ENCODE measurements around the gene THRA.

THRA gene

GRCh38 chr17:40022497-40022896 lies 40.3 kb upstream of the THRA start:
- no peak for DNase-seq
- Histone ChIP-seq H3K36me3 (replicated peaks) (peaks cover 10% of the 10 kb centered on the region), H3K27ac (no peak overlapping the region), H3K4me3 (ENCODE audit: low read depth, low read length) (no peak overlapping the region), H3K27me3 (replicated peaks) (no peaks in the 10 kb centered on the region)
- in situ Hi-C loops (cut with HindIII; ENCODE audit: low pct_ligation_motif_present, low sequenced_read_pairs), result no loop called here
- TF ChIP-seq, protein P1, sequence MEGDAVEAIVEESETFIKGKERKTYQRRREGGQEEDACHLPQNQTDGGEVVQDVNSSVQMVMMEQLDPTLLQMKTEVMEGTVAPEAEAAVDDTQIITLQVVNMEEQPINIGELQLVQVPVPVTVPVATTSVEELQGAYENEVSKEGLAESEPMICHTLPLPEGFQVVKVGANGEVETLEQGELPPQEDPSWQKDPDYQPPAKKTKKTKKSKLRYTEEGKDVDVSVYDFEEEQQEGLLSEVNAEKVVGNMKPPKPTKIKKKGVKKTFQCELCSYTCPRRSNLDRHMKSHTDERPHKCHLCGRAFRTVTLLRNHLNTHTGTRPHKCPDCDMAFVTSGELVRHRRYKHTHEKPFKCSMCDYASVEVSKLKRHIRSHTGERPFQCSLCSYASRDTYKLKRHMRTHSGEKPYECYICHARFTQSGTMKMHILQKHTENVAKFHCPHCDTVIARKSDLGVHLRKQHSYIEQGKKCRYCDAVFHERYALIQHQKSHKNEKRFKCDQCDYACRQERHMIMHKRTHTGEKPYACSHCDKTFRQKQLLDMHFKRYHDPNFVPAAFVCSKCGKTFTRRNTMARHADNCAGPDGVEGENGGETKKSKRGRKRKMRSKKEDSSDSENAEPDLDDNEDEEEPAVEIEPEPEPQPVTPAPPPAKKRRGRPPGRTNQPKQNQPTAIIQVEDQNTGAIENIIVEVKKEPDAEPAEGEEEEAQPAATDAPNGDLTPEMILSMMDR (IDR thresholded peaks at IDR 0.05; ENCODE audit: low read depth, low read length, missing control alignments), result no peak

GRCh38 chr17:40022961-40023541 lies 39.7 kb upstream of the THRA start:
- Histone ChIP-seq H3K27ac (no peak overlapping the region), H3K4me3 (ENCODE audit: low read depth, low read length) (no peak overlapping the region), H3K27me3 (replicated peaks) (no peaks in the 10 kb centered on the region), H3K36me3 (replicated peaks) (peaks cover 12% of the 10 kb centered on the region)
- TF ChIP-seq, protein P1 (IDR thresholded peaks at IDR 0.05; ENCODE audit: low read depth, low read length, missing control alignments), result no peak
- in situ Hi-C loops (cut with HindIII; ENCODE audit: low pct_ligation_motif_present, low sequenced_read_pairs), result no loop called here
- no peak for DNase-seq

DNA sequence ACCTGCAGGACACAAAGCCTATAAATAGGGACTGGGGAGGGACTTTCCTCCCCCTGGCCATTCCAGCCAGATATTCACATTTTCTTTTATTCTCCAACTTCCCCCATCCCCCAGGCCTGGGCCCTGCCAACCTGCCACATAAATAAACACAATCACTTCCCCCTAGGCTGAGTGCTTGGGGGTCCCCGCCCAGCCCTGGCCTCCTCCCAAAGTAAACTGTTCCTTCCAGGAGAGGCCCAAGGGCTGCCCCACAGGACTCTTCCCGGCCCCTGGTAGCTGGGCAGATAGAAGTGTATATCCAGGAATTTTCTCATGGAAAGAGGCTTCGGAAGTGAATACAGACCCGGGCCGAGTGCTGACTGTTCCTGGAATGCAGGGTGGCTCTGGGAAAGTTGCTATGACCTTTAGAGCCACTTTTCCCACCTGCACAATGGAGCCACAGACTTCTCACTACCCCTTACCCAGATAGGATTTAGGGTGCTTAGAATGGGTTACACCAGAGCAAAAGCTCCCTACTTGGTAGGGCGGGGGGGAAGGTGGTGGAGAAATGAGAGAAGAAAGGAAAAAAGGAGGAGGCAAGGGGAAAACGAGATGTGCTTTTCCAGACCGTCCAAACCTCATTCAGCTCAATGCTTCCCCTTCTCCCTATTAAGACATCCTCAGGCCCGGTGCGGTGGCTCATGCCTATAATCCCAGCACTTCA lies 39.0 kb upstream of the THRA start:
- Histone ChIP-seq H3K27ac (no peak overlapping the region), H3K27me3 (replicated peaks) (no peaks in the 10 kb centered on the region), H3K4me3 (ENCODE audit: low read depth, low read length) (no peak overlapping the region), H3K36me3 (replicated peaks) (peaks cover 18% of the 10 kb centered on the region)
- DNase-seq, result no peak
- in situ Hi-C loops (cut with HindIII; ENCODE audit: low pct_ligation_motif_present, low sequenced_read_pairs), result no loop called here
- TF ChIP-seq, protein P1 (IDR thresholded peaks at IDR 0.05; ENCODE audit: low read depth, low read length, missing control alignments), result no peak

GRCh38 chr17:40024901-40025300 lies 37.9 kb upstream of the THRA start:
- in situ Hi-C loops (cut with HindIII; ENCODE audit: low pct_ligation_motif_present, low sequenced_read_pairs), result no loop called here
- H3K27ac ChIP-seq, result peak overlapping the region; percentile 55
- peaks cover 26% of the 10 kb centered on the region for H3K36me3 ChIP-seq (replicated peaks)

DNA sequence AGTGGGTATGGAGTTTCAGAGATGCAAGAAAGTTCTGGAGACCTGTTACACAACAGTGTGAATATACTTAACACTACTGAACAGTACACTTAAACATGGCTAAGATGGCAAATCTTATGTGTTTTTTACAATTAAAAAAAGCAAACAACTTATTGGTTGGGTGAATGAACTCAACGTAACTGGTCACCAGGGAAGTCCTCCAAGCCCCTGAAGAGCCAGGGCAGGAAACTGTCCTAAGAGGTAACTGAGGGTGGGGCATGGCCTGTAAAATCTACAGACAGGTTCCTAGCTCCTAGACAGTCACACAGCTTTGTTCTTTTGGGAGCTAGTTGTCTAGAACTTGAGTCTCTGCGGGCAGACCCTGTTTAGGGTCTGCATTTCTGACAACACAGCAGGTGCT lies 37.2 kb upstream of the THRA start:
- no peaks in the 10 kb centered on the region for H3K27me3 ChIP-seq (replicated peaks)
- no peak overlapping the region for H3K4me3 ChIP-seq (ENCODE audit: low read depth, low read length)
- TF ChIP-seq, protein P1 (IDR thresholded peaks at IDR 0.05; ENCODE audit: low read depth, low read length, missing control alignments), result no peak
- H3K27ac ChIP-seq, result peak overlapping the region; percentile 55
- H3K36me3 ChIP-seq (replicated peaks), result peaks cover 28% of the 10 kb centered on the region
- DNase-seq, result no peak
- in situ Hi-C loops (cut with HindIII; ENCODE audit: low pct_ligation_motif_present, low sequenced_read_pairs), result no loop called here

More at GRCh38 chr17:40024901-40025300, 37.9 kb upstream of the THRA start:
- no peaks in the 10 kb centered on the region for H3K27me3 ChIP-seq (replicated peaks)
- peak; percentile 72 for DNase-seq
- no peak overlapping the region for H3K4me3 ChIP-seq (ENCODE audit: low read depth, low read length)
- TF ChIP-seq, protein P1 (IDR thresholded peaks at IDR 0.05; ENCODE audit: low read depth, low read length, missing control alignments), result no peak
